Smooth muscle cell of the umbilical artery (primary cell): ENCODE results near the gene WDR54. TPM values are rescaled to one million over a fixed set of nuclear protein-coding genes. Genes with fewer than 3 reads are reported as not detected.

Source experiments
- total RNA-seq: library from RNA; depleted of rRNA; stranded (reverse); fragments of >200 nt; gene quantifications from 2 replicates; pipeline ENCODE4 v1.2.3, GENCODE V29; 2014

The WDR54 gene
- 31.8 and 48.3 TPM in 2 replicates for total RNA-seq

GRCh38 chr2:74421221-74421870 is at the start of gene WDR54, which contains the start of gene C2orf81:
Gene WDR54 (plus strand): TSS chr2:74421730. CDS start chr2:74422154, 424 bp downstream.
Gene C2orf81 (minus strand): TSS chr2:74421619. CDS start chr2:74421560, 59 bp downstream.

GRCh38 chr2:74379851-74380789 is 41.4 kb upstream of the WDR54 start, which contains the start of gene DCTN1:
Gene DCTN1 (minus strand): TSS chr2:74380311. CDS start chr2:74380037, 274 bp downstream.

GRCh38 chr2:74441690-74442482 is 20.4 kb downstream of the WDR54 start, which contains the start of gene RTKN:
Gene RTKN (minus strand): TSS chr2:74441937. CDS start chr2:74441816, 121 bp downstream.

GRCh38 chr2:74454654-74455511 is 33.4 kb downstream of the WDR54 start, which contains the start of gene INO80B:
Gene INO80B (plus strand): TSS chr2:74455087. CDS start chr2:74455117, 30 bp downstream.

GRCh38 chr2:74458132-74458937 is 36.8 kb downstream of the WDR54 start, which contains the start of gene WBP1:
Gene WBP1 (plus strand): TSS chr2:74458438. CDS start chr2:74458603, 165 bp downstream.

GRCh38 chr2:74472086-74472944 is 50.8 kb downstream of the WDR54 start, which contains the start of gene MRPL53:
Gene MRPL53 (minus strand): TSS chr2:74472680. CDS start chr2:74472660, 20 bp downstream.

Other genes starting within 250 kb of the WDR54 start
- 109 and 159 TPM in 2 replicates for gene MOB1A, start 242.9 kb upstream of the WDR54 start, total RNA-seq
- gene MTHFD2, start 223.1 kb upstream of the WDR54 start, total RNA-seq, result 195 and 222 TPM in 2 replicates
- gene SLC4A5, start 78.3 kb upstream of the WDR54 start, total RNA-seq, result 0.83 TPM in 1 of 2 replicates, not detected in the other
- 153 and 193 TPM in 2 replicates for gene DCTN1, start 41.4 kb upstream of the WDR54 start, total RNA-seq
- gene C2orf81, start 111 bp upstream of the WDR54 start, total RNA-seq, result 0.30 and 0.78 TPM in 2 replicates
- gene RTKN, start 20.2 kb downstream of the WDR54 start, total RNA-seq, result 14.6 and 17.6 TPM in 2 replicates
- gene INO80B, start 33.4 kb downstream of the WDR54 start, total RNA-seq, result 10.4 and 20.2 TPM in 2 replicates
- 34.3 and 62.7 TPM in 2 replicates for gene WBP1, start 36.7 kb downstream of the WDR54 start, total RNA-seq
- gene MOGS, start 43.7 kb downstream of the WDR54 start, total RNA-seq, result 96.2 and 110 TPM in 2 replicates
- gene MRPL53, start 51.0 kb downstream of the WDR54 start, total RNA-seq, result 16.4 and 25.2 TPM in 2 replicates
- gene CCDC142, start 61.3 kb downstream of the WDR54 start, total RNA-seq, result 23.2 and 25.2 TPM in 2 replicates
- gene TTC31, start 61.4 kb downstream of the WDR54 start, total RNA-seq, result 12.8 and 13.9 TPM in 2 replicates
- gene LBX2, start 77.9 kb downstream of the WDR54 start, total RNA-seq, result 1.3 and 1.8 TPM in 2 replicates
- 18.2 and 28.2 TPM in 2 replicates for gene PCGF1, start 86.0 kb downstream of the WDR54 start, total RNA-seq
- not detected in 2 replicates for gene TLX2, start 92.7 kb downstream of the WDR54 start, total RNA-seq
- gene DQX1, start 104.5 kb downstream of the WDR54 start, total RNA-seq, result 0.32 TPM in 1 of 2 replicates, not detected in the other
- gene AUP1, start 108.0 kb downstream of the WDR54 start, total RNA-seq, result 53.9 and 72.8 TPM in 2 replicates
- gene HTRA2, start 108.2 kb downstream of the WDR54 start, total RNA-seq, result 29.3 and 36.5 TPM in 2 replicates
- gene LOXL3, start 132.2 kb downstream of the WDR54 start, total RNA-seq, result 87.4 and 203 TPM in 2 replicates
- 28.6 and 32.1 TPM in 2 replicates for gene DOK1, start 133.0 kb downstream of the WDR54 start, total RNA-seq
- gene M1AP, start 226.6 kb downstream of the WDR54 start, total RNA-seq, result under 0.01 and 0.05 TPM in 2 replicates
- 6.8 and 13.7 TPM in 2 replicates for gene SEMA4F, start 232.5 kb downstream of the WDR54 start, total RNA-seq